Osteocyte (in vitro differentiated cells): ENCODE results near the gene IST1. TPM values are rescaled to one million over a fixed set of nuclear protein-coding genes. Genes with fewer than 3 reads are reported as not detected.
"Not testable (repeated sequence)": the region's sequence is repeated elsewhere in the genome, so short reads cannot be mapped to it uniquely, and the experiment has no call there.

ENCODE experiments used
- DNase-seq: peaks from one replicate; pipeline ENCODE4 v3.0.0; 2021; ENCODE audit warnings: mixed read lengths; ENCODE audit not compliant: unreplicated experiment; ENCODE audit errors: extremely low spot score
- H3K27ac Mint-ChIP-seq: one replicate; pipeline ENCODE4 v1.8.0; 2021; ENCODE audit warnings: mild to moderate bottlenecking, mixed read lengths; ENCODE audit not compliant: unreplicated experiment
- H3K27me3 Mint-ChIP-seq: one replicate; pipeline ENCODE4 v1.8.0; 2021; ENCODE audit warnings: mixed read lengths; ENCODE audit not compliant: unreplicated experiment
- H3K36me3 Mint-ChIP-seq: one replicate; pipeline ENCODE4 v1.8.0; 2021; ENCODE audit warnings: mixed read lengths; ENCODE audit not compliant: unreplicated experiment
- H3K4me1 Mint-ChIP-seq: one replicate; pipeline ENCODE4 v1.8.0; 2021; ENCODE audit warnings: mixed read lengths; ENCODE audit not compliant: unreplicated experiment
- H3K4me3 Mint-ChIP-seq: one replicate; pipeline ENCODE4 v1.8.0; 2021; ENCODE audit warnings: mild to moderate bottlenecking, moderate library complexity, mixed read lengths; ENCODE audit not compliant: unreplicated experiment
- H3K9me3 Mint-ChIP-seq: one replicate; pipeline ENCODE4 v1.8.0; 2021; ENCODE audit warnings: mixed read lengths; ENCODE audit not compliant: unreplicated experiment
- total RNA-seq: library from RNA; stranded (reverse); gene quantifications from 2 replicates; pipeline ENCODE4 v1.2.1, GENCODE V29; 2021
- TF ChIP-seq, protein P1 (sequence below): fragments of 200-600 bp; sonication (generic); IDR thresholded peaks from 2 replicates; pipeline ENCODE4 v1.5.0; 2021; ENCODE audit warnings: antibody characterized with exemption, mild to moderate bottlenecking, moderate library complexity

Gene IST1
- total RNA-seq, 1 donor from 2014 or later: 230 TPM

DNA sequence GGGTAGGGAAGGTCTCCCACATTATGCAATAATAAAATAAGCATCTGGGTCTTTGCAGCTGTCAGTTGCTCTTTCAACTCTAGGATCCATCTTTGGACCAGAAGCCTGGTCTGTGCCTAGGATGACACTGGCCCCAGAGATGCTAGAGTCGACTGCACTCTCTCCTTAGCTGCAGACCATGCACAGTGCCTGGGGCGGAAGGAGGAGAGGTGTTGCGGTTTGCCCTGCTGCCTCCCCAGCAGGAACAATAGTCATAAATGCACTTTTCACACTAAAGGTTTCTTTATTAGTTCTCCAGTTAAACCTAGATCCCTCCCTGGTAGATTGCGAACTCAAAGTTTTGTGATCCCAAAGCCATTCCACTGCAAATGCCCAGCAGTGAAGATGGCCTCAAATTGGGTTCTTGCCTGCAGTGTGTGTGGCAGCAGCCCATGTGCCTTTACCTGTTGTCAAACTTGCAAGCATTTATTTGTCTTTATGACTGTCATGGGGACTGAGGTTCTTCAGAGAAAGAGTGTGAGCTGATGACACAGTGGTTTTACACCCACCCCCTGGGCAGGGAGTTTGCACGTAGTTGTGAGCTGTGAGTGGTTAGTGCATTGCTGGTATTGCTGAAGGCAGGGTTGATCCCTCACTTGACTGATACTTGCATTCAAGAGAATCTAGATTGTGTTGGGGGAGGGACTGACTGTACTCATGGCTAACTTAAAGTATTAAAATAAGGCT, 39.2 kb upstream of the IST1 start:
- no peak for DNase-seq
- TF ChIP-seq, protein P1, sequence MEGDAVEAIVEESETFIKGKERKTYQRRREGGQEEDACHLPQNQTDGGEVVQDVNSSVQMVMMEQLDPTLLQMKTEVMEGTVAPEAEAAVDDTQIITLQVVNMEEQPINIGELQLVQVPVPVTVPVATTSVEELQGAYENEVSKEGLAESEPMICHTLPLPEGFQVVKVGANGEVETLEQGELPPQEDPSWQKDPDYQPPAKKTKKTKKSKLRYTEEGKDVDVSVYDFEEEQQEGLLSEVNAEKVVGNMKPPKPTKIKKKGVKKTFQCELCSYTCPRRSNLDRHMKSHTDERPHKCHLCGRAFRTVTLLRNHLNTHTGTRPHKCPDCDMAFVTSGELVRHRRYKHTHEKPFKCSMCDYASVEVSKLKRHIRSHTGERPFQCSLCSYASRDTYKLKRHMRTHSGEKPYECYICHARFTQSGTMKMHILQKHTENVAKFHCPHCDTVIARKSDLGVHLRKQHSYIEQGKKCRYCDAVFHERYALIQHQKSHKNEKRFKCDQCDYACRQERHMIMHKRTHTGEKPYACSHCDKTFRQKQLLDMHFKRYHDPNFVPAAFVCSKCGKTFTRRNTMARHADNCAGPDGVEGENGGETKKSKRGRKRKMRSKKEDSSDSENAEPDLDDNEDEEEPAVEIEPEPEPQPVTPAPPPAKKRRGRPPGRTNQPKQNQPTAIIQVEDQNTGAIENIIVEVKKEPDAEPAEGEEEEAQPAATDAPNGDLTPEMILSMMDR: no peak
- Mint-ChIP-seq H3K36me3 (peaks cover 27% of the 10 kb centered on the region), H3K4me1 (peaks cover 5% of the 10 kb centered on the region), H3K27ac (no peak overlapping the region), H3K4me3 (no peak overlapping the region), H3K27me3 (no peaks in the 10 kb centered on the region), H3K9me3 (no peaks in the 10 kb centered on the region)

DNA sequence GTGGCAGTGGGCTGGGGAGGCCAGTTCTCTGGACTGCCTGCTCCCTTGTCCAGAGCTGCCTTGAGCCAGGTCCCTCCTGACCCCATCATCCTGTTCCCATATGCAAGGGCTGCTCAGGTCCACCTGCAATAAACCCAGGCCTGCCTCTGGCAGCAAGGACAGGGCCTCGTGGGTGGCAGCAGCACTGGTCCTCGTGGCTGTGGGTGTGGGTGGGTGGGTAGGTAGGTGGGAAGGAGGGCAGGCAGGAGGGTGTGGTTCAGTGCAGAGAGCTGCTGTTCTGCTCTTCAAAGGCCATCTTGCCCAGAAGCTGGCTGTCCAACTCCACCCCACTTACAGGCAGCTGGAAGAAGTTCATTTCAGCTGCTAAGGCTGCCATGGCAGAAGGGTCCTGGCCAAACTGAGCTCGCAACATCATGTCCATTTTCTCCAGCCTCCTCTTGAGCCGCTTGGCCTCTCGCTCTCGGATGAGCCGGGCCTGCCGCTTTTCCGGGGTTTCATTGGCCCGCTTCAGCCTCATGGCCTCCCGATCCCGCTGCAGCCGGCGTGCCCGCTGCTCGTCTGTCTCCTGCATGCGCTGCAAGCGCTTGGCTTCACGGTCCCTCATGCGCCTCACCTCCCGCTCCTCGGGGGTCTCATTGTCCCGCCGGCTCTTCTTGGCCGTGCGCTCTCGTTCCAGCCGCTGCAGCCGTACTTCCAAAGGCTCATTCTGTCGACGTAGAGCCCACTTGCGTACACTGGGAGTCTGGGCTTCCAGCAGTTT, 35.4 kb upstream of the IST1 start:
- H3K36me3 Mint-ChIP-seq: peaks cover 29% of the 10 kb centered on the region
- TF ChIP-seq, protein P1: no peak
- no peaks in the 10 kb centered on the region for H3K27me3 Mint-ChIP-seq
- H3K4me3 Mint-ChIP-seq: no peak overlapping the region
- H3K9me3 Mint-ChIP-seq: no peaks in the 10 kb centered on the region
- H3K27ac Mint-ChIP-seq: no peak overlapping the region
- DNase-seq: no peak
- H3K4me1 Mint-ChIP-seq: peaks cover 5% of the 10 kb centered on the region

DNA sequence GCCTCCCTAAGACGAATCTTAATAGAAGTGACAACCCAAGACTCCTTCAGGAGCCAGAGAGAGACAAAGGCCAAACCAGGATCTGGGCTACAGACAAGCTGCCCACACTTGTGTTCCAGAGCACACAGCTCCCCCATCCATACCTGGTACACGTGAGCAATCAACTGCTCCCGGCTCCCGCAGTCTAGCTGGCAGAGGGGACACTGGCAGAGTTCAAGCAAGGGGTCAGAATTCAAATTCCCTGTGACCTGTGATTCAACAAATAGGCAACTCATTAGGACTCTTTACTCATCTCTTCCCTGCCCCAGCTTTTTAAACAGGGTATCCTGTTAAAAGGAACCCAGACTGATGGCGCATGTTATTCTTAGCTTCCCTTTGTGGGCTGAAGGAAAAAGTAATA, 31.3 kb upstream of the IST1 start:
- peaks cover 2% of the 10 kb centered on the region for H3K4me1 Mint-ChIP-seq
- TF ChIP-seq, protein P1: no peak
- H3K27me3 Mint-ChIP-seq: no peaks in the 10 kb centered on the region

DNA sequence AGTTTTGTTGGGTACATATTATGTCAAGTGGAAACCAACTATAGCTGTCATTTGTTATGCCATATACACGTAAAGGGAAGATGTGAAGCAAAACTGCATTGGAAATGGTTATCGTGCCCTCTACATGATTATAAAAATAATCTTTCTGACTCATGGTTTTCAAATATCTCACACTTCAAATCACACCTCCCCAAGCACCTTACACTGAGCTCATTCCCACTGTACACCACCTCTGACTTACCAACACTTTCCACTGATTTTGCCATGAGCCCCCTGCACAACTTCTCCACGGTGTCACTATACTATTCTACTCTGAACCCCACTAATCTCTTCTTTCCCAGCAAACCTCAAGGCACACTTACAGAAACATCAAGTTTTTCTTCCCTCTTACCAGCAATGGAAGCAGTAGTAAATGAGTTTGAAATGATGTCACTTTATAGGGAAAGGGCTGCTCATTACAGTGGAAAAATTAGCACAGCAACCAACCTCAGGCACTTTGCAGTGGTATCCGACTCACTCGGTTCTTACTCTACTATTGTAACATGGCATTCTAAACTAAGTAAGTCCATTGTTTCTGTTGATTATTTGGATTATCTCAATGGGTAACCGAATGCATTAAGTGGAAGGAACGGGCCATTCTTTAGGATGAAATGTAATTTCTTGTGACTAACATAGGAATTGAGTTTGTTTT, 30.0 kb upstream of the IST1 start:
- Mint-ChIP-seq H3K36me3 (peaks cover 35% of the 10 kb centered on the region), H3K4me3 (no peak overlapping the region), H3K4me1 (no peaks in the 10 kb centered on the region), H3K27ac (no peak overlapping the region), H3K27me3 (no peaks in the 10 kb centered on the region), H3K9me3 (no peaks in the 10 kb centered on the region)
- DNase-seq: no peak
- TF ChIP-seq, protein P1: no peak

More for the DNA sequence above, 31.3 kb upstream of the IST1 start:
- Mint-ChIP-seq H3K27ac (no peak overlapping the region), H3K4me3 (no peak overlapping the region), H3K9me3 (no peaks in the 10 kb centered on the region), H3K36me3 (peaks cover 39% of the 10 kb centered on the region)
- DNase-seq: no peak

- H3K27ac Mint-ChIP-seq, DNase-seq, H3K9me3 Mint-ChIP-seq, H3K4me1 Mint-ChIP-seq, H3K4me3 Mint-ChIP-seq, H3K27me3 Mint-ChIP-seq: not testable (repeated sequence)
- H3K36me3 Mint-ChIP-seq: peaks cover 25% of the 10 kb centered on the region
Measured at GRCh38 chr16:71867175-71867574, 28.2 kb upstream of the IST1 start.
